Stimulated activated CD8-positive, alpha-beta memory T cell treated with anti-CD3 and anti-CD28 coated beads, Interleukin-12 subunit alpha, Interleukin-12 subunit beta, amount 100 ng/mL, for 24 hours (primary cell): ENCODE results near the gene ITGB7.

Source experiments
- DNase-seq: peaks from one replicate; pipeline ENCODE4 v3.0.0-alpha.2; 2020; ENCODE audit errors: extremely low read depth

ITGB7 gene, protein sequence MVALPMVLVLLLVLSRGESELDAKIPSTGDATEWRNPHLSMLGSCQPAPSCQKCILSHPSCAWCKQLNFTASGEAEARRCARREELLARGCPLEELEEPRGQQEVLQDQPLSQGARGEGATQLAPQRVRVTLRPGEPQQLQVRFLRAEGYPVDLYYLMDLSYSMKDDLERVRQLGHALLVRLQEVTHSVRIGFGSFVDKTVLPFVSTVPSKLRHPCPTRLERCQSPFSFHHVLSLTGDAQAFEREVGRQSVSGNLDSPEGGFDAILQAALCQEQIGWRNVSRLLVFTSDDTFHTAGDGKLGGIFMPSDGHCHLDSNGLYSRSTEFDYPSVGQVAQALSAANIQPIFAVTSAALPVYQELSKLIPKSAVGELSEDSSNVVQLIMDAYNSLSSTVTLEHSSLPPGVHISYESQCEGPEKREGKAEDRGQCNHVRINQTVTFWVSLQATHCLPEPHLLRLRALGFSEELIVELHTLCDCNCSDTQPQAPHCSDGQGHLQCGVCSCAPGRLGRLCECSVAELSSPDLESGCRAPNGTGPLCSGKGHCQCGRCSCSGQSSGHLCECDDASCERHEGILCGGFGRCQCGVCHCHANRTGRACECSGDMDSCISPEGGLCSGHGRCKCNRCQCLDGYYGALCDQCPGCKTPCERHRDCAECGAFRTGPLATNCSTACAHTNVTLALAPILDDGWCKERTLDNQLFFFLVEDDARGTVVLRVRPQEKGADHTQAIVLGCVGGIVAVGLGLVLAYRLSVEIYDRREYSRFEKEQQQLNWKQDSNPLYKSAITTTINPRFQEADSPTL

DNA sequence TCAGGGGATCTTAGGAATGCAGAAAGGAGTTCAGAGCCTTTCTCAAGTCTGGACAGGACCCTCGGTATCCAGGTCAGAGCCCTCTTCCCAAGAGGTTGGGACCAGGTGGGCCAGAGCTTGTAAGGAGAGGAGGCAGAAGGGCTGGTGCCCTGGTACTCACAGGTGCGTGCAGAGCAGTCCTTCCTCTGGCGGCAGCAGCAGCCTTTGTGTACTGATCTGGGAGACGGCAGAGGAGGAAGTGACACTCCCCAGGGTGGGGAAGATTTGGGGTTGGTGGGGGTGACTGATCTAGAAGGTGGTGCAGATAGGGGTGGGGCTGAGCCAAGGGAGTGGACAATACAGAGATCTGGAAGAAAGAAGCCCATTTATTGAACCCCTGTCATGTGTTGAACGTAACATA lies at the start of gene ITGB7:
Gene ITGB7 (minus strand): TSS at position 210 of the 400 bp plus-strand sequence. CDS start 6,808 bp downstream, outside the sequence.
- DNase-seq, result no peak

DNA sequence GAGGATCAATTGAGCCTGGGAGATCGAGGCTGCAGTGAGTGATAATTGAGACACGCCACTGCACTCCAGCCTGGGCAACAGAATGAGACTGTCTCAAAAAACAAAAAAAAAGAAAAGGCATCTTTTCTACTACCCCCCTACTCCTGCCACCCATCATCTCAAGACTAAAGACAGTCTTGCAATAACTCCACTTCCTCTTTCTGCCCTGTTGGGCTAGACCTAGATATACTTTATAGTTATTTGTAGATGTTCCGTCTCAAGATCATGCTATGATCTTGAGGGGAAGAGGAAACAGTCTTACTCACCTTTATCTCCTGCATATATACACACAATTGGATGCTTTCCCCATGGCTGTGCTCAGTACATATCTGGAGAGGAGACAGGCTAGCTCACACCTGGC lies 48.9 kb upstream of the ITGB7 start:
- no peak for DNase-seq

DNA sequence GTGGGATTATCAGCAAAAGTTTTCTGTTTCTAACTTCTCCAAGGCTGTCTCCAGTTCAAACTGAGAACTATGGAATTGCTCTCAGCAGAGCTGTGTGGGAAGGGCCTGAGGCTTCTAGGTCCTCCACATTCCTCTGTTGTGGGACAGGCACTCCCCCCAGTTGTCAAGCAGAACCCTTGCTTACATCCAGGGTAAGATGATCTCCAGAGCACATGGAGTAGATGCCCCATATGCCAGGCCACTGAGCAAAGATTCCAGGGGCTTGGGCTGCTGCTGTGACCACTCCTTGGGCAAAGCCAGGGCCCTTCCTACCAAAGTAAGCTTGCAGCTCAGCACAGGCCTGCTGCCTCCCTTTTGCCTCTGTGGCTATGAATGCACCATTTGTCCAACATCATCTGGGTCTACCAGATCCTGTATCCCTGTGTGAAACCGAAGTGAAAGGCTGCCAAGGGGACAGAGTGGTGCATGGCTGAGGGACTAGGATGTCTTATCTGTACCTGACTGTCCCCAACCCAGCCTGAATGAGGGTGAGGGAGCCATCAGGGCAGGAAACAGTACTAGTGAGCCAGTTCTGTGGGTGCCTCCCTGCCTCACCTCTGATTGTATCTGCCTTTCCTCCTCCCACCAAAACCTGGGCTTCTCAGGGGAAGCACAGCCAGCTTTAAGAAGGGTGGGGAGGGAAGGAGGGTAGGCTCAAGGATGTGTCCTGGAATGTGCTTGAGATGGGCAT lies 47.9 kb upstream of the ITGB7 start:
- no peak for DNase-seq

DNA sequence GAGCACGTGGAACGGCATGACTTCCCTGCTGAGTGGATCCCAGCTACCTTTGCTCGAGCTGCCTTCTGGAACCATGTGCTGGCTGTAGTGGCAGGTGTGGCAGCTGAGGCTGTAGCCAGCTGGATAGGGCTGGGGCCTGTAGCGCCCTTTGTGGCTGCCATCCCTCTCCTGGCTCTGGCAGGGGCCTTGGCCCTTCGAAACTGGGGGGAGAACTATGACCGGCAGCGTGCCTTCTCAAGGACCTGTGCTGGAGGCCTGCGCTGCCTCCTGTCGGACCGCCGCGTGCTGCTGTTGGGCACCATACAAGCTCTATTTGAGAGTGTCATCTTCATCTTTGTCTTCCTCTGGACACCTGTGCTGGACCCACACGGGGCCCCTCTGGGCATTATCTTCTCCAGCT lies 46.2 kb upstream of the ITGB7 start:
- no peak for DNase-seq

DNA sequence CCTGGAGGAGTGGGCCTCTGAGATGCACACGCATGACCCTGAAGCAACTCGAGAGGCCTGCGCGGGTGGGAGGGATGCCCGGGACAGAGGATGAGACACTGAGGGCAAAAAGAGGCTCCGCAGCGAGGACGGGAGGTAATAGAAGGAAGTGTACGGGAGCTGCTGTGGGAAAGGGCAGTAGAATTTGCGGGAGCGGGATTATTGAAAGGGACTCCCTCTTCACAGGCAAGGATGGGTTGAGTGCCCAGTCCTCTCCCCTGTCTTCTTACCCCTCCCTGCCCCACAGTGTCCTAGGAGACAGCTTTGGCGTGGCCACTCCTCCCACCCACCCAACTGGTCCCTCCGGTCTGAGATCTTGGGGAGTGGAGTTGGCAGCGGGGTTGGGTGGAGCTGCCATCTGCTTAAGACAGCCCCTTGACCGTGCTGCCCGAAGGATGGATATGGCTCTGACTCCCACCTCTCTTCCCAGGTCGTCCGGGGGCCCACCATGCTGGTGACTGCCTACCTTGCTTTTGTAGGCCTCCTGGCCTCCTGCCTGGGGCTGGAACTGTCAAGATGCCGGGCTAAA lies 45.4 kb upstream of the ITGB7 start:
- no peak for DNase-seq

DNA sequence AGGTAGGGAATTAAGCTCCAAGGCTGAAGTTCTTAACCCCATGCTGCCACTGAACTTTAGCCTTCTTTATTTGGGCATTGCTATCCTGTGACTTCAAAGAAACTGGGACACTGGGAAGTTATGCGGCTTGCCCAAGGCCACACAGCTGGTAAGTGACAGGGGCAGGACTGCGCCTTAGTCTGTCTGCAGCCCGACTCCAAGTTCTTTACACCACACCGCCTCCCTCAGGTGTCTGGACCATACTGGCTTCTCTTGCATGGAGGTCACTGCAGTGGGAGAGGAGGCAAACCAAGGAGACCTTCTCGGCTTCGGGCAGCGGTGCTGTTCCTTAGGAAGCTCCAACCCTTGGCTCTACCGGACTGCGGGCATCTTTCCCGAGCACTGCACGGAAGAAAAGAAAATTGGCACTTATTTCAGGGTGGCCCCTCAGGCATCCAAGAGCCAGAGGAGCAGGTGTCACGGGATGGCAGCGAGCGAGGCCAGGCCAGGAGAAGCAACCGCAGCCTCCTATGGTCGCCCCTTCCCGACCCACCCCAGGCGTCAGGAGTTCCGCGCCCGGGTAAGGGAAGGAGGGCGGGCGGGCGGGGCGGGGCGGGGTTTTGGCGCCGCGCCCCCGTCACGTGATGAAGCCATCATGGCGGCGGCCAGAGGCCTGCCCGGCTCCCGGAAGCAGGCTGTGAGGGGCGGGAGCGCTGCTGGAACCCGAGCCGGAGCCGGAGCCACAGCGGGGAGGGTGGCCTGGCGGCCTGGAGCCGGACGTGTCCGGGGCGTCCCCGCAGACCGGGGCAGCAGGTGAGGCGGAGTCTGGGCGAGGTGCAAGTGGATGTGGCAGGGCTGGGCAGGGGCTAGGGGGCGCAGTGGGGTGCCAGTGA lies 44.7 kb upstream of the ITGB7 start:
- DNase-seq, result peak; percentile 32

DNA sequence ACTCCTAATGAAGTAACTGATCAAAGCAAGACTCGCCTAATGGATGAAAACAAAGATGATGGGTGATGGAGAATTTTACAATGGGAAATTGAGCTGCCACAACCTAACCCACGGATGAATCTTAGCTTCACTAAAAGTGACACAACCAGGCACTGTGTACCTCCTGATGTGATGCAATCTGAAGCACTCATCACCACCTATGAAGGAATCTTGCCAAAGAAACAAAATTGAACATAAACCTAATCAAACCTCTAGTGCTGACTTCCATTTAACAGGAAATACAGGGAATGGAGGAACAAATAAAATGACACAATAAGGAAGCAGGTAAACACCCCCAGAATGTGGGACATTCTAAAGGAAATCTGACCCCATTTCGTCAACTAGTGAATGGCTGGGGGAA lies 38.2 kb upstream of the ITGB7 start:
- DNase-seq, result no peak

DNA sequence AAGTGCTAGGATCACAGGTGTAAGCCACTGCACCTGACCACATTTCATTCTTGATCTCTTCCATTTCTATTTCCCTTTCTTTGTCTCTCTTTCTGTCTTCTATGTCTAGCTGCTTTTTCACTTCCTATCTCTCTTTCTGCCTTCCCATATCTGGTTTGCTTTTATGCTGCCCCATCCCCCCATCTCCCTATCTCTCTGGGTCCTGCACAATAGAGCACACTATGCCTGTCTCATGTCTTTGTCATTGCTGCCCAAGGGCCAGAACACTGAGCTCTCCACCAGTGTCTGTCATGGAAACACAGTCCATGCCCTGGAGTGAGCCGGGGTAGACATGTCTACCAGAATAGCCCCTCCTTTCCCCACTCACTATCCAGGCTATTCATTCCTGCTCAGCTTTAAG lies 37.3 kb upstream of the ITGB7 start:
- DNase-seq, result no peak

DNA sequence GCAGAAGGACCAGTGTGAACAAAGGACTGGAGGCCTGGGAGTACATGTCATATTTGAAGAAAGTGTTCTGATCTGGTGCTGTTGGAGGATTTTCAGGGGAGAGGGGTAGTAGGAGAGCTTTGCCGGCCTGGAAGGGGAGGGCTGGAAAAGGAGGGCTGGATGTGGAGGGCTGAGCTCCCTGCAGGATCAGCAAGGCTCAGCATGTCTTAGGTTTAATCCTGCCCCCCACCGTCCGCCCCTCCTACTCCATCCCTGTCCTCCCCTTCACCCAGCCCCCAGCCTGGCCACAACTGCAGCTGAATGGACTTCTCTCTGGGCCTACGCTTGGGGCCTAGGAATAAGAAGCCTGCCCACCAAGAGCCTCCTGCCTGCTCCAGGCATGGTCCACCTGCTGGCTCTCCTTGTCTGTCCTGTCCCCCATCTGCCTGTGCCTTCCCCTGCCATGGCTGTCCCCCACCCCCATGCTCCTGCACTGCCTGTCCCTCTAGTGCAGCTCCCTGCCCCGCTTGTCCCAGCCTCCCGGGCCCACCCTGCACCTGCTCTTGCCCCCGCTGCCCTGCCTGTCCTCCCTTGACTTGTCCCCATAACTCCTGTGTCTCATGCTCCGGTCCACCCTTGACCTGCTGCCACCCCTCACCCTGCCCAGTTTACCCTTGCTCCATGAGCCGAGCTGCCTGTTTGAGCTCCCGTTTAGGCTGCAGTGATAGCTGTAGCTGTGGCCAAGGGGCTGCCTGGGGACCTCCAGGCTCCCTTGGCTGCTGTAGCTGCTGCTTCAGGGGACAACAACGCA lies 34.8 kb upstream of the ITGB7 start:
- no peak for DNase-seq

DNA sequence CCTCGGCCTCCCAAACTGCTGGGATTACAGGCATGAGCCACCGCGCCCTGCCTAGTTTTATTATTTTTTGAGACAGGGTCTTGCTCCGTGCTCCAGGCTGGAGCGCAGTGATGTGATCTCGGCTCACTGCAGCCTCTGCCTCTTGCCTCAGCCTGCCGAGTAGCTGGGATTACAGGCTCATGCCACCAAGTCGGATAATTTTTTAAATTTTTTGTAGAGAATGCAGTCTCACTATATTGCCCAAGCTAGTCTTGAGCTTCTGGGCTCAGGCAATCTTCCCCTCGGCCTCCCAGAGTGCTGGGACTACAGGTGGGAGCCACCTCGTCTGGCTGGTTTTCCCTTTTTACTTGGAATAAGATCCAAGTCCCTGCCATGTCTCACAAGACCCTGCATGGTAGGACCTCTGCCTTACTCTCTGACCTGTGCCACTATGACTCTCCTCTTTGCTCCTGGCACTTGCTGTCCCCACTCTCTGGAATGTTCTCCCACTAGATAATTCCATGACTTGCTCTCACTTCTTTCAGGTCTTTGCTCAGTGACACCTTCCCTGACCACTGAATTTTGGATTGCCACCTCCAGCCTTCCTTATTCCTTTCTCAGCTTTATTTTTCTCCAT lies 32.7 kb upstream of the ITGB7 start:
- no peak for DNase-seq

DNA sequence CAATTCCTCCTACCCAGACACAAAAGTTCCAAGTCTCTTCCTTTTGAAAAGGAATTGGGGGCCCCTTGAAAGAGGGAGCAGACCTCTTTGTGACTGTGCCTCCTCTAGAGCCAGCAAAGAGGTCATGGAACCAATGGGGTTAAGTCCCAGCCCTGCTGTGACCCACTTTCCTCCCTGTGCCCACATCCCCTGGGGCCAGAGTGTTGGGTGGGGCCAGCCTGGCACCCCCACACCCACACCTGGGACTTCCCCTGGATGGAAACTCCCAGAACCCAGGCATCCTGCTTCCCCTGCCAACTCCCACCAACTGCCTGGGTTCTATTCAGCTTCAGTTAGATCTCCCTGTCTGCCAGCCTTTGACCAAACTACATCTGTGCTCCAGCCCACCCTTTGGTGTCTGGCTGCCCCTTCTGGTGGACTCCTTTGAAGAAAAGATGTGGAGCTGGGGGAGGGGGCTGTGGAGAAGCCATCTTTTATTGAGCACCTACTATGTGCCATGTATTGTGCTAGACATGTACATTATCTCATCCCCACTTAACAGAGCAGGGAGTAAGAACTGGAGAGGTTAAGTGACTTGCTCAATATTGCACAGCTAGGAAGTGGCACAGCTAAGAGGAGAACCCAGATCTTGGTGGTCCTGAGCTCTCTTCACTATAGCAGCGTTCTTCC lies 29.5 kb upstream of the ITGB7 start:
- no peak for DNase-seq

DNA sequence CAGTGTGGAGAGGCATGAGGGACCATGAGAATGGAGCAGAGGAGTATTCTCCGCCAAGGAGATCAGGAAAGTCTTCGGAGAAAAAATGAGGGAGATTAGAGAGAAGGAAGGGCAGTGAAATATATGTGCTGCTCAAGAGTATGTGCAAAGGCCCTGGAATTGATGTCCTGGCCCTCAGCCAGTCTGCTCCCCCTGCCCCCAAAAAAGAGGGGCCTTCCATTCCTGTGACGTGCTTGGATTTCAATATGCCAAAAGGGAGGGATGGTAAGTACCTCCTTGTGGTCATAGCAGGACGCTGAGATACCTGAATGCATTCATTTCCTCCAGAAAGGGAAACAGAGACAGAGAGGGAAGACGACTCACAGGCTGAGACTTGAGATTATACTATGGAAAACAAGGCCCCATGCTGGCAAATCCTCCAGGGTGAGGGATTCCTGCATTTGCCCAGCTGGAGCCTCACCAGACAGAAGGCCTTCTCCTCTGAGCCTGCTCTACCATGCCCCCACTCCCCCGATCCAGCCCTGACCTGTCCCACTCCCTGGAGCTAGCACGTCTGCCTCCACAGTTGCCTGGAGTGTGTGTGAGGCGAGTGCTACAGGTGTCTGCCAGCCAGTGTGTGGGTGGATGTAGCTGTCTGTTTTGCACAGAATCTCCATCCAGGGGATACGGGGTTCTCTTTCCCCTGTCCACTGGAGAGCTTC lies 28.8 kb upstream of the ITGB7 start:
- DNase-seq, result no peak

DNA sequence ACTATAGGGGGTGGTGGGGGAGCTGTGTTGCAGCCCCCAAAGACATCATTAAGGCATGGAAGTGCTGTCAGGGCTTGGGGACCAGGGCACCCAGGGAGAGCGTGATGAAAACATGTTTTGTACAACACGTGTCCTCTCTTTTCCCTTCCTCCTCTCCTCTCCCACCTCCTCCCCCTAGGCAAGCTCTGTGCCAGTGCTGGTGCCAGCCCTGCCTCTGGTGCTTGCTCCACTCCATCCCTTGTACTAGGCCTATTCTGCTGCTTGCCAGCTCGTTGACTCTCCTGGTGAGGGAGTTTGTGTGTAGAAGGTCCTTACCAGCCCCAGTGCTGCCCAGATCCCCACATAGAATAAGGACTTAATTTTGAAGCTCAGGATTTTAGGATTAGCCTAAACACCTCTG lies 28.1 kb upstream of the ITGB7 start:
- no peak for DNase-seq

DNA sequence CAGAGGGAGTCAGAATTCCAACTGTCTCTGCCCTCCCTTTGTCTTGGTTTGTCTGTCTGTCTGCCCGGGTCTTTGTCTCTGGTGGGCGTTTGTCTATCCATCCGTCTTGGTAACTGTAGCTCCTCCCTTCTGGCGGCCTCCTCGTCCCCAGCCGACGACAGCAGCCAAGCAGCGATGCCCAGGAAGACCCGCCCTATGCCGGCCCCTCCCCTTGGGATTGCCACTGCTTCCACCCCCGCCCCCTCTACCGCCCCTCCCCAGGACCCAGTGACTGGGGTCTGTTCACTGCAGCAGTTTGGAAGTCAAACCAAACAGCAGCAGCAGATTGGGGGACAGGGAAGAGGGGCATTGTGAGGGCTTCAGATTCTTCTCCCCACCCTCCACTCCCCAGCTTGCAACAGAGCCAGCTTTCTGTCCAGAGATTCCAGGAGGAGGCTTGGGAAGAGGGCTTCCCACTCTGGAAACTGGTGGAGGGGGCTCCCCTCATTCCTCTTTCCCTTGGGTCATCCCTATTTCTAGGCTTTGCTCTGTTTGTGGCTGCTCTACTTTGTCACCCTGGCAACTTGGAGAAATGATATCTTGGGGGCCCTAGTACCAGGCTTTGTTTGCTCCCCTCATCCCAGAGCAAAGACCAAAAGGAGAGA lies 27.3 kb upstream of the ITGB7 start:
- DNase-seq, result no peak

DNA sequence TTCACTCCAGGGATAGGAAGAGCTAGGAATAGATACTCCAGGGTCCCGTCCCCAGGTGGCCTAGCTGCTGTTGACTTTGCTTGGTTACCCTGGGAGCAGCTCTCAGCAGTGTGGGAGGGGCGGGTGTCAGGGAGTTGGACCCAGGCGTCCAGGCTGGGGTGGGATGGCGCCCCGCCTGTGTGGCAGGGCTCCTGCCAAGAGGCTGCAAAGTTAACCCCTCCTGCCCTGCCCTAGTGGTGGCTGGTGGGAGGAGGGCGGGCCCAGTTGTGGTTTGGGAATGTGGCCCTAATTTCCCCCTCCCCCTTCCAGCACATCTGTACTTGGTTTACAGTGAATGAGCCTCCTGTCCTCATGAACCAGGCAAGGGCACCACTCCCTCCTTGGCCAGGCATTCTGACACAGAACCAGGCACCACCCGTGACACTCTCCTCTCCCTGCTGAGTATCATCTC lies 26.6 kb upstream of the ITGB7 start:
- no peak for DNase-seq

DNA sequence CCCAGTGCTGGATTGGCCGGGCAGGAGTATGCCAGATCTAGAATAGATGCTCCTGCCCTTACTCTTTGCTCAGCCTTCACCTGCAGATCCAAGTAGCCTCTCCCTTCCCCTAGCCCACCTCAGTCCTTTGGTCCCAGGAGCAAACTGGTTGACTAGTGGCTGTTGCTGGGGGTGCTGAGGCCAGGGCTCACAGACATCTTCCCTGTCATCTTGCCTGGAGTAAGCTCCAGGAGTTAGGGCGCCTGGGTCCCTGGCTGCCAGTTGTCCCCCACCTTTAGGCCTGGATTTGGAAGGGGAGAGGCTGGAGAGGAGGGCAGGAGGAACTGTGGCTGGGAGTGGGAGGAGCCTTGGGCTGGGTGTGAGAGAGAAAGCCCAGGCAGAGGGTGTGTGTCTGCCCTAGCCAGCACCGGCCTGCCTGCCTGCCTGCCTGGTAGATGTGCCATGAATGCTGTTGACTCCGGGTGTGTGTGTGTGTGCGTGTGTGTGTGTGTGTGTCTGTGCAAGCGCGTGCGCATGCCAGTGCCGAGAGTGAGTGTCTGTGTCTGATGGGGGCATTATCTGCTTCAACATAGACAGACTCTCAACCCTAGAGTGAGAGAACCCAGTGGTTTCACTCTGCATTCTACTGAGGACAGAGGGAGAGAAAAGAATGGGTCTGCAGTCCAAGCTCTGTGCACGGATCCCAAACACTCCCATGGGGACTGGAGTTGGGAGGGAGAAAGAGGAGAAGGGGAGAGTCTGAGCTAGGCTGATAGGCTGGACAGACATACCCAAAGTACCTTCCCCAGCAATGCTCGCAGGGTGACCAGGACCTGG lies 25.8 kb upstream of the ITGB7 start:
- DNase-seq, result no peak
